Measurements from ENCODE around the gene TNRC6A. TPM values are rescaled to one million over a fixed set of nuclear protein-coding genes. Genes with fewer than 3 reads are reported as not detected.

The TNRC6A gene
- total RNA-seq, 2 donors from 2014 or later = 81.5 to 84.7 TPM

DNA sequence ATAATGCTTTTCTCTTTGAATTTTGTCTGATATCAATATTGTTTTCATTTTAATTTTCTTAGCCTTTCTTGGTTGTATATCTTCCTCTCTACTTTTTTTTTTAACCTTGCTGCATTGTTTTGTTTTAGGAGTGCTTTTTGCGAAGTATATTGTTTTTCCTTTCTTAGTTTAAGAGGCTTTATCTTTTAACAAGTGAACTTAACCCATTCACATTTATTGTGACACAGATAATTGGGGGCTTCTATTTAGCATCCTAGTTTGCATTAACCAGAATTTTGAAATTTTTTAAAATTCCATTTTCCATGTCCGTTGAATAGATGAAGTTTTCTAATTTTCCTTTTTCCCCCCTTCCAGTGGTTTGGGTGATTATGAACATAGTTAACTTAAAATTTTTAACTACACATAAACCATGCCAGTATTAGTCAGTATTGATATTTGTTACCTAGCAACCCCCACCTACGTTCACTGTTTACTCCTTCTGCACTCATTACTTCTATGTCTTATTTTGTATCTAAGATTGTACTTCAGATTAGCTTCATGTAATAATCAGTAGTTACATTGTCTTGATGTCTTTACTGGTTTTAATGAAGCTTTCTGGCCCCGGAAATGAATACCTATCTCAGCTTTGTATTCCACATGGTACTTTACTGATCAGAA lies 44.4 kb downstream of the TNRC6A start:
- Mint-ChIP-seq H3K27ac (no peak overlapping the region), H3K27me3 (ENCODE audit: insufficient read depth) (no peaks in the 10 kb centered on the region), H3K9me3 (no peaks in the 10 kb centered on the region), H3K4me3 (no peak overlapping the region), H3K4me1 (peaks cover 3% of the 10 kb centered on the region), H3K36me3 (ENCODE audit: low read depth) (peaks cover 64% of the 10 kb centered on the region)
- H3K27me3 ChIP-seq (ENCODE audit: control insufficient read depth, insufficient read depth, low read length, poor library complexity, severe bottlenecking) = no peaks in the 10 kb centered on the region
- peaks cover 9% of the 10 kb centered on the region for H3K9me3 ChIP-seq (ENCODE audit: control insufficient read depth, low read length)
- H3K9ac ChIP-seq (ENCODE audit: extremely low read depth, low read length, poor library complexity, severe bottlenecking) = no peak overlapping the region
- H3K27ac ChIP-seq (ENCODE audit: low read depth, low read length) = no peak overlapping the region
- TF ChIP-seq, protein P1, sequence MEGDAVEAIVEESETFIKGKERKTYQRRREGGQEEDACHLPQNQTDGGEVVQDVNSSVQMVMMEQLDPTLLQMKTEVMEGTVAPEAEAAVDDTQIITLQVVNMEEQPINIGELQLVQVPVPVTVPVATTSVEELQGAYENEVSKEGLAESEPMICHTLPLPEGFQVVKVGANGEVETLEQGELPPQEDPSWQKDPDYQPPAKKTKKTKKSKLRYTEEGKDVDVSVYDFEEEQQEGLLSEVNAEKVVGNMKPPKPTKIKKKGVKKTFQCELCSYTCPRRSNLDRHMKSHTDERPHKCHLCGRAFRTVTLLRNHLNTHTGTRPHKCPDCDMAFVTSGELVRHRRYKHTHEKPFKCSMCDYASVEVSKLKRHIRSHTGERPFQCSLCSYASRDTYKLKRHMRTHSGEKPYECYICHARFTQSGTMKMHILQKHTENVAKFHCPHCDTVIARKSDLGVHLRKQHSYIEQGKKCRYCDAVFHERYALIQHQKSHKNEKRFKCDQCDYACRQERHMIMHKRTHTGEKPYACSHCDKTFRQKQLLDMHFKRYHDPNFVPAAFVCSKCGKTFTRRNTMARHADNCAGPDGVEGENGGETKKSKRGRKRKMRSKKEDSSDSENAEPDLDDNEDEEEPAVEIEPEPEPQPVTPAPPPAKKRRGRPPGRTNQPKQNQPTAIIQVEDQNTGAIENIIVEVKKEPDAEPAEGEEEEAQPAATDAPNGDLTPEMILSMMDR (conservative IDR thresholded peaks at IDR 0.05) = no peak
- H3K4me1 ChIP-seq (ENCODE audit: control insufficient read depth, insufficient read depth, low read length) = no peaks in the 10 kb centered on the region
- 86 to 93% methylated on average over 1 of the region's 4 CpGs for WGBS, 2 experiments (ENCODE audit: insufficient coverage in 1 of 2, insufficient read length in 1 of 2)
- DNase-seq = no peak
- peaks cover 72% of the 10 kb centered on the region for H3K36me3 ChIP-seq (ENCODE audit: control insufficient read depth, insufficient read depth, low read length)
- H3K4me3 ChIP-seq (ENCODE audit: low read length) = no peak overlapping the region

DNA sequence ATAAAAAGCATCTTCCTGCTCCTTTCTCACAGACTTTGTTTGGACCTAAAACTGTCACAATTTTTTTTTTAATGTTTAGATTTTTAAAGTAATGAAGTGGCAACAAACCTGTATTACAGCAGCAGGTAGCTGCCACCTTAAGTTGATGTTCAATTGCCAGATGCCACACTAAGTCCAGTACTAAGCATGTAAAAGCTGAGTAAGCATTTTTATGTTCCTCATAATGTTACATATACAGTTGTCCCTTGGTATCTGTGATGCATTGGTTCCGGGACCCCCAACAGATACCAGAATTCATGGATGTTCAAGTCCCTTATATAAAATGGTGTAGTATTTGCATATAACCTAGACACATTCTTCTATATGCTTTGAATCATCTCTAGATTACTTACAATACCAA lies 45.1 kb downstream of the TNRC6A start:
- peaks cover 3% of the 10 kb centered on the region for H3K4me1 Mint-ChIP-seq
- Histone ChIP-seq H3K27me3 (ENCODE audit: control insufficient read depth, insufficient read depth, low read length, poor library complexity, severe bottlenecking) (no peaks in the 10 kb centered on the region), H3K36me3 (ENCODE audit: control insufficient read depth, insufficient read depth, low read length) (peaks cover 78% of the 10 kb centered on the region), H3K4me3 (ENCODE audit: low read length) (no peak overlapping the region), H3K27ac (ENCODE audit: low read depth, low read length) (no peak overlapping the region), H3K9ac (ENCODE audit: extremely low read depth, low read length, poor library complexity, severe bottlenecking) (no peak overlapping the region), H3K4me1 (ENCODE audit: control insufficient read depth, insufficient read depth, low read length) (no peaks in the 10 kb centered on the region), H3K9me3 (ENCODE audit: control insufficient read depth, low read length) (peaks cover 9% of the 10 kb centered on the region)
- H3K27ac Mint-ChIP-seq = no peak overlapping the region
- WGBS, 2 experiments (ENCODE audit: insufficient coverage in 1 of 2, insufficient read length in 1 of 2) = 67% methylated on average over 1 of the region's 1 CpG; no CpG with 5 or more reads in 1 of the 2 experiments
- H3K4me3 Mint-ChIP-seq = no peak overlapping the region
- H3K27me3 Mint-ChIP-seq (ENCODE audit: insufficient read depth) = no peaks in the 10 kb centered on the region
- DNase-seq = no peak
- no peaks in the 10 kb centered on the region for H3K9me3 Mint-ChIP-seq
- peaks cover 70% of the 10 kb centered on the region for H3K36me3 Mint-ChIP-seq (ENCODE audit: low read depth)
- TF ChIP-seq, protein P1 (conservative IDR thresholded peaks at IDR 0.05) = no peak

- no peaks in the 10 kb centered on the region for H3K27me3 ChIP-seq (ENCODE audit: control insufficient read depth, insufficient read depth, low read length, poor library complexity, severe bottlenecking)
- no peak overlapping the region for H3K9ac ChIP-seq (ENCODE audit: extremely low read depth, low read length, poor library complexity, severe bottlenecking)
- H3K36me3 ChIP-seq (ENCODE audit: control insufficient read depth, insufficient read depth, low read length) = peaks cover 83% of the 10 kb centered on the region
- no peak overlapping the region for H3K27ac ChIP-seq (ENCODE audit: low read depth, low read length)
- peaks cover 9% of the 10 kb centered on the region for H3K9me3 ChIP-seq (ENCODE audit: control insufficient read depth, low read length)
- no peak overlapping the region for H3K4me3 Mint-ChIP-seq
- H3K27ac Mint-ChIP-seq = peak overlapping the region; percentile 16
- H3K4me1 Mint-ChIP-seq = peaks cover 3% of the 10 kb centered on the region
- TF ChIP-seq, protein P1 (conservative IDR thresholded peaks at IDR 0.05) = no peak
- peaks cover 80% of the 10 kb centered on the region for H3K36me3 Mint-ChIP-seq (ENCODE audit: low read depth)
- no peaks in the 10 kb centered on the region for H3K9me3 Mint-ChIP-seq
- no peaks in the 10 kb centered on the region for H3K27me3 Mint-ChIP-seq (ENCODE audit: insufficient read depth)
- H3K4me3 ChIP-seq (ENCODE audit: low read length) = no peak overlapping the region
- H3K4me1 ChIP-seq (ENCODE audit: control insufficient read depth, insufficient read depth, low read length) = no peaks in the 10 kb centered on the region
- no peak for DNase-seq
Measured at GRCh38 chr16:24775455-24775854, 46.0 kb downstream of the TNRC6A start.

All from endodermal cell (in vitro differentiated cells).